HEK293T (cell line): Measurements from ENCODE around the gene RNASEL.

Experiments
- CTCF ChIA-PET: fragments of 350-600 bp; formaldehyde crosslinking; extraction: SDS; loops from one replicate; lab custom pipeline; 2021; ENCODE audit warnings: antibody characterized with exemption, inconsistent platforms; lab: Yijun Ruan, JAX
- POLR2A ChIA-PET: fragments of 350-600 bp; formaldehyde crosslinking; extraction: SDS; loops from one replicate; lab custom pipeline; 2020; ENCODE audit warnings: antibody characterized with exemption, inconsistent platforms; lab: Yijun Ruan, JAX
- DNase-seq: peaks from one replicate; pipeline ENCODE4 v3.0.0; 2012; ENCODE audit warnings: mixed read lengths; ENCODE audit errors: extremely low spot score
- ARNT ChIP-seq: fragments of 450-650 bp; IDR thresholded peaks from 2 replicates; pipeline ENCODE4 v1.6.1; 2017; ENCODE audit warnings: mild to moderate bottlenecking
- BHLHE40 ChIP-seq: fragments of 450-650 bp; IDR thresholded peaks from 2 replicates; pipeline ENCODE4 v1.6.1; 2016; ENCODE audit warnings: mild to moderate bottlenecking, moderate library complexity, borderline replicate concordance
- CTBP1 ChIP-seq: fragments of 450-650 bp; IDR thresholded peaks from 2 replicates; pipeline ENCODE4 v1.6.1; 2016; ENCODE audit warnings: borderline replicate concordance
- ELF4 ChIP-seq: fragments of 450-650 bp; IDR thresholded peaks from 2 replicates; pipeline ENCODE4 v1.6.1; 2017; ENCODE audit warnings: antibody characterized with exemption
- FOXA1 ChIP-seq: fragments of 450-650 bp; IDR thresholded peaks from 2 replicates; pipeline ENCODE4 v1.6.1; 2016; ENCODE audit warnings: mild to moderate bottlenecking
- FOXK2 ChIP-seq: fragments of 450-650 bp; IDR thresholded peaks from 2 replicates; pipeline ENCODE4 v1.6.1; 2016; ENCODE audit warnings: mild to moderate bottlenecking
- FOXM1 ChIP-seq: fragments of 450-650 bp; IDR thresholded peaks from 2 replicates; pipeline ENCODE4 v1.6.1; 2017; ENCODE audit warnings: mild to moderate bottlenecking, borderline replicate concordance
- HDGF ChIP-seq: fragments of 450-650 bp; IDR thresholded peaks from 2 replicates; pipeline ENCODE4 v1.6.1; 2017; ENCODE audit warnings: antibody characterized with exemption, borderline replicate concordance
- L3MBTL2 ChIP-seq: fragments of 450-650 bp; conservative IDR thresholded peaks from 2 replicates; pipeline ENCODE4 v1.6.1; 2016; ENCODE audit warnings: mild to moderate bottlenecking
- LEF1 ChIP-seq: fragments of 450-650 bp; IDR thresholded peaks from 2 replicates; pipeline ENCODE4 v1.6.1; 2017; ENCODE audit warnings: mild to moderate bottlenecking, borderline replicate concordance
- NFRKB ChIP-seq: fragments of 450-650 bp; IDR thresholded peaks from 2 replicates; pipeline ENCODE4 v1.6.1; 2016; ENCODE audit warnings: mild to moderate bottlenecking, moderate library complexity
- PKNOX1 ChIP-seq: fragments of 450-650 bp; IDR thresholded peaks from 2 replicates; pipeline ENCODE4 v1.6.1; 2016
- SP1 ChIP-seq: fragments of 450-650 bp; IDR thresholded peaks from 2 replicates; pipeline ENCODE4 v1.6.1; 2017
- SUZ12 ChIP-seq: fragments of 450-650 bp; IDR thresholded peaks from 2 replicates; pipeline ENCODE4 v1.6.1; 2016; ENCODE audit warnings: mild to moderate bottlenecking
- TARDBP ChIP-seq: fragments of 450-650 bp; IDR thresholded peaks from 2 replicates; pipeline ENCODE4 v1.6.1; 2016
- ZNF384 ChIP-seq: fragments of 450-650 bp; IDR thresholded peaks from 2 replicates; pipeline ENCODE4 v1.6.1; 2016

The RNASEL gene

GRCh38 chr1:182608236-182608635 is 19.2 kb upstream of the RNASEL start:
- DNase-seq: no peak
- POLR2A ChIA-PET: no interaction called here
- CTCF ChIA-PET: interaction anchor here (17.5 kb wide), 1 partner anchor 177 kb away, joined by 324 read pairs; no protein-coding TSS in a partner anchor
- TF ChIP-seq FOXA1: no peak
- TF ChIP-seq BHLHE40: no peak
- TF ChIP-seq ELF4: no peak
- no peak for TF ChIP-seq ARNT
- TF ChIP-seq L3MBTL2: no peak
- TF ChIP-seq NFRKB: no peak
- TF ChIP-seq FOXM1: no peak
- no peak for TF ChIP-seq FOXK2
- no peak for TF ChIP-seq LEF1
- no peak for TF ChIP-seq ZNF384
- no peak for TF ChIP-seq SUZ12
- no peak for TF ChIP-seq HDGF

- CTCF ChIA-PET: interaction anchor here (0.8 to 17.5 kb wide), 2 partner anchors 30 to 178 kb away, joined by 3 to 324 read pairs; no protein-coding TSS in a partner anchor
- POLR2A ChIA-PET: no interaction called here
- TF ChIP-seq L3MBTL2: no peak
- TF ChIP-seq HDGF: no peak
- no peak for TF ChIP-seq ELF4
- no peak for TF ChIP-seq FOXM1
- TF ChIP-seq SP1: no peak
- no peak for TF ChIP-seq NFRKB
- no peak for TF ChIP-seq ZNF384
- TF ChIP-seq ARNT: no peak
- no peak for TF ChIP-seq BHLHE40
- TF ChIP-seq FOXK2: no peak
- TF ChIP-seq SUZ12: no peak
- no peak for TF ChIP-seq FOXA1
- no peak for TF ChIP-seq PKNOX1
- TF ChIP-seq TARDBP: no peak
- TF ChIP-seq LEF1: no peak
- TF ChIP-seq CTBP1: no peak
- DNase-seq: no peak
These were observed 18.5 kb upstream of the RNASEL start for GRCh38 chr1:182607566-182607965.

GRCh38 chr1:182604175-182605164 is 15.4 kb upstream of the RNASEL start, which contains the start of gene RGS16:
Gene RGS16, minus strand, starts transcription at chr1:182604389. Its CDS starts 130 bp downstream, at chr1:182604259.
- DNase-seq: peak; percentile 96
- ChIA-PET CTCF (interaction anchor here (0.6 to 17.5 kb wide), 5 partner anchors 10 to 181 kb away, joined by 3 to 324 read pairs (median 3); partner anchors contain the start of gene RNASEL), POLR2A (interaction anchor here (0.7 to 4.4 kb wide), 9 partner anchors 11 to 184 kb away, joined by 3 to 64 read pairs (median 3); no protein-coding TSS in a partner anchor)
- TF ChIP-seq L3MBTL2 (peak; percentile 99), TARDBP (no peak), PKNOX1 (peak; percentile 41; the same call in 1 of the 2 replicates), FOXA1 (no peak), BHLHE40 (no peak)

GRCh38 chr1:182603646-182604174 is 14.7 kb upstream of the RNASEL start:
- DNase-seq: no peak
- CTCF ChIA-PET: interaction anchor here (0.6 to 17.5 kb wide), 5 partner anchors 15 to 182 kb away, joined by 3 to 324 read pairs (median 3); partner anchors contain the start of gene RNASEL
- POLR2A ChIA-PET: interaction anchor here (0.7 to 4.4 kb wide), 16 partner anchors 9 to 185 kb away, joined by 3 to 64 read pairs (median 3); no protein-coding TSS in a partner anchor
- TF ChIP-seq ELF4: no peak

GRCh38 chr1:182602935-182603645 is 14.0 kb upstream of the RNASEL start:
- DNase-seq: no peak
- no peak for TF ChIP-seq L3MBTL2
- TF ChIP-seq SUZ12: no peak
- no peak for TF ChIP-seq NFRKB
- TF ChIP-seq TARDBP: no peak
- no peak for TF ChIP-seq BHLHE40
- TF ChIP-seq SP1: no peak
- TF ChIP-seq FOXK2: no peak
- TF ChIP-seq LEF1: no peak
- POLR2A ChIA-PET: interaction anchor here (0.6 to 4.4 kb wide), 13 partner anchors 9 to 183 kb away, joined by 3 to 64 read pairs (median 4); no protein-coding TSS in a partner anchor
- CTCF ChIA-PET: interaction anchor here (0.6 to 17.5 kb wide), 5 partner anchors 14 to 182 kb away, joined by 3 to 324 read pairs (median 3); partner anchors contain the start of gene RNASEL

- ChIA-PET POLR2A (interaction anchor here (0.9 to 2.5 kb wide), 3 partner anchors 13 to 180 kb away, joined by 4 to 8 read pairs (median 4); no protein-coding TSS in a partner anchor), CTCF (interaction anchor here (17.5 kb wide), 1 partner anchor 183 kb away, joined by 324 read pairs; no protein-coding TSS in a partner anchor)
- no peak for DNase-seq
- no peak for TF ChIP-seq HDGF
- TF ChIP-seq FOXK2: no peak
- no peak for TF ChIP-seq FOXA1
- no peak for TF ChIP-seq ZNF384
- TF ChIP-seq TARDBP: no peak
- TF ChIP-seq FOXM1: no peak
These were observed 12.9 kb upstream of the RNASEL start for GRCh38 chr1:182601913-182602312.
